Measurements from ENCODE around the gene TUBD1.

TUBD1 gene

DNA sequence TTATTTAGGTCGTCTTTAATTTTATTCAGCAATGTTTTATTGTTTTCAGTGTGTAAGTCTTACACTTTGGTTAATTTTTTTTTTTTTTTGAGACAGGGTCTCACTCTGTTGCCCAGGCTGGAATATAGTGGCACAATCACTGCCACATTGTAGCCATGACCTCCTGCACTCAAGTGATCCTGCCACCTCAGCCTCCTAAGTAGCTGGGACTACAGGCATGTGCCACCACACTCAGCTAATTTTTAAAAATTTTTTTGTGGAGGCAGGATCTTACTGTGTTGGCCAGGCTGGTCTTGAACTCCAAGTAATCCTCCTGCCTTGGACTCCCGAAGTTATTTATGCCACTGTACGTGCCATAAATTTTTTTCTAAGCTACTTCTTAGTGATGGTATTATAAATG lies 14.7 kb upstream of the TUBD1 start:
- no peak for DNase-seq (ENCODE audit: low read depth)
- TF ChIP-seq, protein P1, sequence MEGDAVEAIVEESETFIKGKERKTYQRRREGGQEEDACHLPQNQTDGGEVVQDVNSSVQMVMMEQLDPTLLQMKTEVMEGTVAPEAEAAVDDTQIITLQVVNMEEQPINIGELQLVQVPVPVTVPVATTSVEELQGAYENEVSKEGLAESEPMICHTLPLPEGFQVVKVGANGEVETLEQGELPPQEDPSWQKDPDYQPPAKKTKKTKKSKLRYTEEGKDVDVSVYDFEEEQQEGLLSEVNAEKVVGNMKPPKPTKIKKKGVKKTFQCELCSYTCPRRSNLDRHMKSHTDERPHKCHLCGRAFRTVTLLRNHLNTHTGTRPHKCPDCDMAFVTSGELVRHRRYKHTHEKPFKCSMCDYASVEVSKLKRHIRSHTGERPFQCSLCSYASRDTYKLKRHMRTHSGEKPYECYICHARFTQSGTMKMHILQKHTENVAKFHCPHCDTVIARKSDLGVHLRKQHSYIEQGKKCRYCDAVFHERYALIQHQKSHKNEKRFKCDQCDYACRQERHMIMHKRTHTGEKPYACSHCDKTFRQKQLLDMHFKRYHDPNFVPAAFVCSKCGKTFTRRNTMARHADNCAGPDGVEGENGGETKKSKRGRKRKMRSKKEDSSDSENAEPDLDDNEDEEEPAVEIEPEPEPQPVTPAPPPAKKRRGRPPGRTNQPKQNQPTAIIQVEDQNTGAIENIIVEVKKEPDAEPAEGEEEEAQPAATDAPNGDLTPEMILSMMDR (IDR thresholded peaks at IDR 0.05; ENCODE audit: control insufficient read depth, insufficient read depth, low read depth, low read length, missing control alignments): no peak
- H3K4me3 ChIP-seq (ENCODE audit: control insufficient read depth, low read depth, low read length): no peak overlapping the region

DNA sequence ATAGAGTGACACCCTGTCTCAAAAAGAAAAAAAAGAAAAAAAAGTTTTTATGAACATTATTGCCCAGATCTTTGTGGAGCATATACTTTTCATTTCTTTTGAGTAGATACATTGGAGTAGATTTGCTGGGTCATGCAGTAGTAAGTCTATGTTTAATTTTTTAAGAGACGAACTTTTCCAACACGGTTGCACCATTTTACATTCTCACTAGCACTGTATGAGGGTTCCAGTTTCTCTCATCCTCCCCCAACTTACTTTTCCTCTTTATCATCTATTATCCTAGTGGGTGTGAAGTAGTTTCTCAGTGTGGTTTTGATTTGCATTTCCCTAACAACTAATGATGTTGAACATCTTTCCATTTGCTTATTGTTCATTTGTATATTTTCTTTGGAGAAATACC lies 10.7 kb upstream of the TUBD1 start:
- TF ChIP-seq, protein P1 (IDR thresholded peaks at IDR 0.05; ENCODE audit: control insufficient read depth, insufficient read depth, low read depth, low read length, missing control alignments): no peak
- no peak for DNase-seq (ENCODE audit: low read depth)
- H3K4me3 ChIP-seq (ENCODE audit: control insufficient read depth, low read depth, low read length): no peak overlapping the region

DNA sequence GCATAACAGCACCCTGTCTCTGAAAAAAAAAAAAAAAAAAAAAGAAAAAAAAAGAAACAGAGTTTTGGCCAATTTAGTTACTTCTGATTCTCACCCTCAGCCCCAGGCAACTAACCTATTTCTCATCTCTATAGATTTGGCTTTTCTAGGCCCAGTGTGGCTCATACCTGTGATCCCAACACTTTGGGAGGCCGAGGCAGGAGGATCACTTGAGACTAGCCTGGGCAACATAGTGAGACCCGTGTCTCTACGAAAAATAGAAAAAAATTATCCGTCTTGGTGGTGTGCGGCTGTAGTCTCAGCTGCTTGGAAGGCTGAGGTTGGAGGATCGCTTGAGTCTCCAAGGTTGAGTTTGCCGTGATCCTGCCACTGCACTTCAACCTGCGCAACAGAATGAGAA lies 8.9 kb upstream of the TUBD1 start:
- TF ChIP-seq, protein P1 (IDR thresholded peaks at IDR 0.05; ENCODE audit: control insufficient read depth, insufficient read depth, low read depth, low read length, missing control alignments): no peak
- DNase-seq (ENCODE audit: low read depth): no peak
- H3K4me3 ChIP-seq (ENCODE audit: control insufficient read depth, low read depth, low read length): no peak overlapping the region

DNA sequence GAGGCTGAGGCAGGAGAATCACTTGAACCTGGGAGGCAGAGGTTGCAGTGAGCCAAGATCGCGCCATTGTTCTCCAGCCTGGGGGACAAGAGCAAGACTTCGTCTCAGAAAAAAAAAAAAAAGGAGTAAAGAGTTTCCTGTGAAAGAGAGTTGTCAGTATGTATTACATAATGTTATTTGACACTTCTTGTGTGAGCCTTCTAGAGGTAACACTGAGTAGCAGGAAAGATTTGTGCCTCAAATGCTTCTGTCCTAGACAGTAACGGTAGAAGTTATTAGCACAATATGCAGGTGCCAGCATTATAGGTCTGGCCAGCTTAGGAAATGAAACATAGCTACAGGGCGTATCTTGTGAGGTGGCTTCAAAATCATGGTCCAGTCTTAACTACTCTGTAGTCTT lies 6.4 kb upstream of the TUBD1 start:
- DNase-seq (ENCODE audit: low read depth): no peak
- TF ChIP-seq, protein P1 (IDR thresholded peaks at IDR 0.05; ENCODE audit: control insufficient read depth, insufficient read depth, low read depth, low read length, missing control alignments): no peak
- no peak overlapping the region for H3K4me3 ChIP-seq (ENCODE audit: control insufficient read depth, low read depth, low read length)

DNA sequence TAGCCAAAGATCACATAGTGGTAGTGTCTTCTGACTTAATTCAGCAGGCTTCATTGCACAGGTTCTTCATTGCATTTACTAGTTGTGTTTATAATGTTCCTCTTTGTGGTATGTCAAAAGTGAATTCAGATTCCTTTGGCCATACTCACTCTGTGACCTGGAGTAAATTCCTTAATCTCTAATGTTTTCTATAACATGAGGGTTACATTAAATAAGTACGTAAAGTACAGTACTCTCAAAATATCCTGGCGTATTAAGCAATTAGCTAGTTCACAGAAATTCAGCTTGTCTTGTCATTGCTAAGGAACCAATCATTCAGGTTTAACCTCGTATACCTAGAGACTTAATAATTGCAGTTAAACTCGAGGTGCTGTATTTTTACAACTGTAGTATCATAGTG lies 4.3 kb upstream of the TUBD1 start:
- DNase-seq (ENCODE audit: low read depth): no peak
- TF ChIP-seq, protein P1 (IDR thresholded peaks at IDR 0.05; ENCODE audit: control insufficient read depth, insufficient read depth, low read depth, low read length, missing control alignments): no peak
- H3K4me3 ChIP-seq (ENCODE audit: control insufficient read depth, low read depth, low read length): no peak overlapping the region

DNA sequence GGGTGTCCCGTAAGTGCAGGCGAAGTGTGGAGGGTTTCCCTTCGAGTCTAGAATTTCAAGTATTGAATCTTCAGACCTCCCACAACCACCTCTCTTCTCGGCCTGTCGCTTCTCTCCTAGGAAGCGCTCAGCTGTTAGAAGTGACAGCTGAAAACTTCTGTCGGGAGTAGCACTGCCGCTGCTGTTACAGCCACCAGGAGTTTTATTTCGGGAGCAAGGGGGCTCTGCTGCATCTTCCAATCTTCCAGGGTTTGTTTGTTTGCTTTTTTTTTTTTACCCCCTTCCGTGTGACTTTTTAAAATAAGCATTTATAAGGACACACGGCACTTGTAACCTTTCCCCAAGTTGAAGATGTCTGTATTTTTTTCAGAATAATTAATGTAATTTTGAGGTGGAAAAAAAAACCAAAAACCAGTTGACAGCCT lies 945 bp upstream of the TUBD1 start:
- TF ChIP-seq, protein P1 (IDR thresholded peaks at IDR 0.05; ENCODE audit: control insufficient read depth, insufficient read depth, low read depth, low read length, missing control alignments): no peak
- H3K4me3 ChIP-seq (ENCODE audit: control insufficient read depth, low read depth, low read length): peak overlapping the region; percentile 99
- no peak for DNase-seq (ENCODE audit: low read depth)

Measured in AG09309 (cell line).